Subcutaneous adipose tissue (tissue), 4 donors: Measurements from ENCODE around the gene PRKAG2. TPM values are rescaled to one million over a fixed set of nuclear protein-coding genes. Genes with fewer than 3 reads are reported as not detected.

ENCODE experiments used
- total RNA-seq, 4 donors: library from RNA; depleted of rRNA; stranded (reverse); fragments of >200 nt; gene quantifications; one replicate each; pipeline ENCODE4 v1.1.0, GENCODE V29; 2016
- TF ChIP-seq, protein P1 (sequence below): fragments of 450-650 bp; IDR thresholded peaks from one replicate; pipeline ENCODE4 v1.5.1; 2016; ENCODE audit warnings: low read depth, mild to moderate bottlenecking, control low read depth, antibody characterized with exemption, moderate library complexity

Gene PRKAG2
- total RNA-seq, 4 donors from 2014 or later, result 47.1 to 77.6 (median 67.6) TPM

DNA sequence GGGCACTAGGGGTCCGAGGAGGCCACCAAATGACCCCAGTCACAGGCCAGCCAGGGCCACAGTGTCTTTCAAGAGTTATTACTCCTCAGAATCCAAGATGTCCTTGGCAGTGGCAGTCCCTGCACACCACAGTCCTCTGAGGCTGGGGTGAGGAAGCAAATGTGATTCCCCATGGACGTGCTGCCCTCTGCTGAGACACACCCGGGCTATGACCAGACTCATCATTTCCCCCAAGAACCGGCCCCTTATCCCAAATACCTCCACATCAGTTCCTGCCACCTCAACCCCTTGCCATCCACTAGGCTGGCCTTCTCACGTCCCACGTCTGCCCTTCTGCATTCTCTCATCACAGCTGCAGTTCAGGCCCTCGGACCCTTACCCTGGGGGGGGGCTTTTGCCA is 5.0 kb downstream of the PRKAG2 start:
- TF ChIP-seq, protein P1, sequence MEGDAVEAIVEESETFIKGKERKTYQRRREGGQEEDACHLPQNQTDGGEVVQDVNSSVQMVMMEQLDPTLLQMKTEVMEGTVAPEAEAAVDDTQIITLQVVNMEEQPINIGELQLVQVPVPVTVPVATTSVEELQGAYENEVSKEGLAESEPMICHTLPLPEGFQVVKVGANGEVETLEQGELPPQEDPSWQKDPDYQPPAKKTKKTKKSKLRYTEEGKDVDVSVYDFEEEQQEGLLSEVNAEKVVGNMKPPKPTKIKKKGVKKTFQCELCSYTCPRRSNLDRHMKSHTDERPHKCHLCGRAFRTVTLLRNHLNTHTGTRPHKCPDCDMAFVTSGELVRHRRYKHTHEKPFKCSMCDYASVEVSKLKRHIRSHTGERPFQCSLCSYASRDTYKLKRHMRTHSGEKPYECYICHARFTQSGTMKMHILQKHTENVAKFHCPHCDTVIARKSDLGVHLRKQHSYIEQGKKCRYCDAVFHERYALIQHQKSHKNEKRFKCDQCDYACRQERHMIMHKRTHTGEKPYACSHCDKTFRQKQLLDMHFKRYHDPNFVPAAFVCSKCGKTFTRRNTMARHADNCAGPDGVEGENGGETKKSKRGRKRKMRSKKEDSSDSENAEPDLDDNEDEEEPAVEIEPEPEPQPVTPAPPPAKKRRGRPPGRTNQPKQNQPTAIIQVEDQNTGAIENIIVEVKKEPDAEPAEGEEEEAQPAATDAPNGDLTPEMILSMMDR, result no peak

DNA sequence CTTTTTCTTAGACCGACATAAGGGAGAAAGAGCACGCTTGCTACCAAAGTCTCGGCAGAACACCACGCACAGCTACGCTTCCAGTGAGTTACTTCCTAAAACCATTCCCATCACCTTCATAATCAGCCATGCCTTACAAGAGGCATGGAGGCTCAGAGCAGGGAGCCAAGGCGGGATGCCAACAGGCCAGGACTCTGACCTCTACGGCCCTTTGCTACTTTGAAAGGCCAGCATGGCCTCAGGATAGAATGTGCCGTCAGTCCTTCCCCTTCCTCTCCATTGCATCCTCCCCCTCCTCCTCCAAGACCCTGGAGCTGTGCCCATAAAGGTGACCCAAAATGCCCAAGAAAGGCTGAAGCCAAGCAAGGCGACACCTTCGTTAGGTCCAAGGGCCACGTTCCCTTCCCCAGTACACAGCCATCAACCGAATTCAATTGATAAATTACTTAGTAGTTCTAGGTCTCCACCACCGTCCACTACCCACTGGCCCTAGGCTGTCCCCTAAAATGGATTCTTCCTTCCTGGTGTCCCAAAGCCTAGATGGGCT is 5.7 kb downstream of the PRKAG2 start:
- TF ChIP-seq, protein P1, result no peak

DNA sequence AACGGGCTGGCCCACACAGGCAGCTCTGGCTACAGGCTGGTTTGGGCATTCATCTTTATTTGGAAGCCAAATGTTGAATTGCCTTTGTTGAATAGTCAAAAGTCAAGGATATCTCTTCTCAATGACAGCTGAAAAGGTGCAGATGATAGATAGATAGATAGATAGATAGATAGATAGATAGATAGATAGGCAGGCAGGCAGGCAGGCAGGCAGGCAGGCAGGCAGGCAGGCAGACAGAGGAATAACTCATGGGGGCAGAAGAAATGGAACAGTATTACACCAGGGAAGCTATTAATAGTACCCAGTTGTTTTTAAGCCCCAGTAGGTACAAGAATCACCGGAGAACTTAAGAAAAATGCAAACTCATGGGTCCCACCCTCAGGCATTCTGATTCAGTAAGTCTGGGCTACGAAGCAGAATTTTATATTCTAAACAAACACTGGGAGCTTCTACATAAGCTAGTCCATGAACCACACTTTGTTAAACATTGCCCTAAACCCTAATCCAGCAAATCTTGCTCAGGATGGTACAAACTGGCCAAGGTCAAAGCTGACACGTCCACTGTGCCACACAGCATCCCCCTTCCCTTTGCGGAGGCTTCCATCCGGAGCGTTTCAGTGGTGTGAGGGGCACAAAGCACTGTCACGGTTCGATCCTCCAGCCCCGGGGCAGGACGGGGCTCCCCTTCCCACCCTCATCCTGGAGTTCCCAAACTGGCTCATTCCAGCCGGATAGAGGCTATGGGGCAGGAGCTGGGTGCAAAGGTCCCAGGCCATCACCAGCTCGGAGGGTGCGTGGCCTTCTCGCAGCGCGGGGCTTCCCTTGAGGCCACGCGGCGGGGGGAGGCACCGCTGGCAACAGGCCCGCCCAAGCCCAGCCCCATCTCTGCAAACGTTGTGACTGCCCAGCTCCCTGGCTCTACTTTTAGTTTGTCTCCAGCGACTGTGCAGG is 6.7 kb downstream of the PRKAG2 start:
- TF ChIP-seq, protein P1, result no peak

DNA sequence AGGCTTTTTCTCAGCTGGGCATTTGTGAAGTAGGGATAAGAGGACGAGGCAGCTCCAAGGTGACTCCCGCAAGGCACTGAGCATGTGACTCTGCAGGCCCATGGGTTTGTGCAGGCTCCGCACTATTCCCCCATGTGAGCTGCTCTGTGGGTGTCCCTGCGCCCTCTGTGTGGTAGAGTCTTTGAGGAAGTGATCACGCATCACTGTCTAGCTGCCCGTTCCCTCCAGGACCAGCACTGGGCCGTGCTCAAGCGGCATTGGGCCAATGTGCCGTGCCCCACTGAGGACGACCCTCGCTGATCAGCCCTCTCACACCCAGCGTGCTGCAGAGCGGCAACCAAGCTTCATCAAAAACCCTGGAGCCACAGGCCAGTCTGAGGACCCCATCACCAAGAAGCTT is 7.5 kb downstream of the PRKAG2 start:
- TF ChIP-seq, protein P1, result no peak

DNA sequence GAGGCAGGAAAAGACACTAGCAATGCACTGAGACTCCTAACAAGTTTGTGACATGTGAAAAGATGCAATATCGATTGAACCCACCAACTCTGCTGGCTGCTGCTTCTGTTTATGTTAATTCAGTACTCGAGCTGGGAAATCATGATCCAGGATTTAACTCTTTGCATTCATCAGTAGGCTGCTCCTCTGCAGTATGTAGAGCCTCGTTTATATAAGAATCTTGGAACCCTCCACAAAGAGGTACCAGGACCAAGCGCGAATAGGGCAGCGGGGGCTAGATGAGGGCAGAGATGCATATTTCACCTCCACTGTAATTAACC is 7.8 kb downstream of the PRKAG2 start:
- TF ChIP-seq, protein P1, result no peak

DNA sequence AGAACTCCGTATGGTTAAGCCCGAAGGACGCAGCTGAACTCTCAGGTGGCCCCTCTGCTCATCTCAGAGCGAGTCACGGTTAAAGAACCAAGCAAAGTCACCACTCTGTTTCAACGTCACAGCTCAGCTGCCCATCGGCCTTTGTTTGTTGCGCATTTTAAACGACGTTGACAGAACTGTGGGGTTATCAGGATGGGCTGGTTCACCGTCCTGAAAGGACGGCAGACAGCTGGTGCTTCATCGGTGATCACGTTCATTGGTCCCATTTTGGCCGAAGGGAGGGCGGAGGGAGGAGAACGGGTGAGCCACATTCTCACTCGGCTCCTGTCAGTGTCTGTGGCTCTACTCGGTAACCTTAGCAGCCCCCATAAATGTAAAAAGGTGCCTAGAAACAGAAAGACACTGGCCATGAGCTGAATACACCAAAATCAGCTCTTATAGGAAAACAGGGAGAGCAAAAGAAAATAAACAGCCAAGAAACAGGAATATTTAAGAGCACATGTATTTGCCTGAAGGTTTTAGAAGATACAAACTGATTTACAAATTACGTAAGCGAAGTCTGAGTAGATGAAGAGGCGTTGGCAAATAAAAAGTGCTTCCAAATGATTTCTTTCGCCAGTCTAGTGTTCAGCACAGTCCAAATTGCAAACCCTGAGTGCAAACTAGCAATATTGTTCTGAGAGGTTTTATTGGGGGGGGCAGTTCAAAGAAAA is 8.4 kb downstream of the PRKAG2 start:
- TF ChIP-seq, protein P1, result no peak

DNA sequence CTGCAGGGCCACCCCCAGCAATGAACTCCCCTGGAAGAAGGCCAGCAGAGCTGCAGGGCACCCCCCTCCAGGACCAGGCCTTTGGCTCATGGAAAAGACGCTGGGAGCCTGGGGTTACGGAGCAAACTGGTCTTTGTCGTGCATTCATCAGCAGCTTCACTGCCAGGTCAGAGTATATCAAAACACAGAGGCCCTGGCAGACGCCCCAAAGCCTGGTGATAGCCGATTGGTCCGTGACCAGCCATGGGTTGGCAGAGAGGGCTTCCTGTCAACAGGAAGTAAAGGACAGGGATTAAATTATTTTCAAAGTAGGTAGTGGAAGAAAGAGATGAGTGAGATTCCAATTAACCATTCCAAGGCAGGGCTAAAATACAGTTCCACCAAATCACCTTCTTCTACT is 9.0 kb downstream of the PRKAG2 start:
- TF ChIP-seq, protein P1, result no peak
